GM19193 (cell line): ENCODE data around the gene STRBP.

Experiments
- POLR2A ChIP-seq: IDR thresholded peaks from 4 replicates; pipeline ENCODE4 v1.6.1; 2011; ENCODE audit not compliant: insufficient read depth, insufficient read length; ENCODE audit errors: extremely low read depth

The STRBP gene

DNA sequence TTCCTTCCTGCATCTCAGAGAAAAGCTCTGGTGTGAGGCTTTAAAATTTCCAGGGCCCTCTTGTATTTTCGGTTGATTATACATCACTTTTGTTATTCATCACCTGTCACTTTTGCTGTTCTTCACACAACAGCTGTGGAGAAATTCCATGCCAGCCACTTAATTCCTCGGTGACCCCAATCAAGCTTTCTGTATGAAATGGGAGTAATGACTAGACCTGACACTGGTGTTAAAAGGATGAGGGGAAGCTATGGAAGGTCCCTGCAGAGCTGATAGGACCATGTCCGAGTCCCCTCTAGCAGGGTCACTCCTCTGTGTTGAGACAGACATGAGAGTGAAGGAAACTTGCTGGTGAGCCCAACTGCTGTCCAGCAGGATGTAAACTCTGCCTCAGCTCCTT, 175.2 kb downstream of the STRBP start:
- no peak for TF ChIP-seq POLR2A

- TF ChIP-seq POLR2A = no peak
Measured at GRCh38 chr9:123091459-123091858, 176.9 kb downstream of the STRBP start.

DNA sequence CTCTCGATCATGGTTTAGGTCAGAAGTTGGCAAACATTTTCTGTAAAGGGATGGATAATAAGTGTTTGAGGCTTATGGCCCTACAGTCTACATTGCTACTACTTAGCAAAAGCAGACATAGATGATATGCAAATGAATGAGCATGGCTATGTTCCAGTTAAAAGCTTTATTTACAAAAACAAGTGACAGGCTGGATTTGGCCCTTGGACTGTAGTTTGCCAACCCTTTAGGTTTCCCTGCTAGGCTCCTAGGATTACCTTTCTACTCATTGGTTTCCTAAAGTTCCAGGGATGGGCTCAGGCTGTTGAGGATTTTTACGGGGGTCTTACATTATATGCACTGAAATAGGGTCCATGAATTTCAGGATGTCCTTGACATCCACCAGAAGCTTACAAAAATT, 177.4 kb downstream of the STRBP start:
- no peak for TF ChIP-seq POLR2A

DNA sequence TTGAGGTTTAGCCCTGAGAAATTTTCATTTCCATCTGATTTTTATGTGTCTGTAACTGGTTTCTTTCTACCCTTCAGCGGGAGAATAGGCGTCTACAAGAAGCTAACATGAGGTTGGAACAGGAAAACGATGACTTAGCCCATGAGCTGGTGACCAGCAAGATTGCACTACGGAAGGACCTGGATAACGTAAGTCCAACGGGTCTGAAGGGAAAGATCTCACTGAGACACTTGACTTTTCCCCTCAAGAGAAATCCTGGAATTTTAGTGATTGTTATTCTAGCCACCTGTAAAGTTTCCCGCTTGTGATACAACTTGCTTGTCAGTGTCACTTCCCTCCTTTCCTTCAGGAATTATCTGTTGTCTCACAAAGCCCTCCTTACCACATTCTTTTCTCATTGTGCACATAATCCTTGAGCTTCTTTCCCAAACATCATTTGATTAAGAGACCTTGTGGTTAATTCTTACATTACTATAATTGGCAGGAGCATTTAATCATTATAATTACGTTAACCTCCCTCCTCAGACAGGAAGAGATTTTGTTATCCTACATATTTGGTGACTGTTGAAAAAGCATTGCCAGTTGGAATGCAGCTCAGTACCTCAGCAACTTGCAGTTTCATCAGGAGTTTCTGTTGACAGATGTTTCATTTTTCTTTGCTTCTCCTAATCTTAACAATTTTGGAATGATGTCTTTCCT, 178.0 kb downstream of the STRBP start:
- TF ChIP-seq POLR2A = no peak

- TF ChIP-seq POLR2A = no peak
Measured at GRCh38 chr9:123089790-123090189, 178.6 kb downstream of the STRBP start.

GRCh38 chr9:123089040-123089439, 179.3 kb downstream of the STRBP start:
- no peak for TF ChIP-seq POLR2A

DNA sequence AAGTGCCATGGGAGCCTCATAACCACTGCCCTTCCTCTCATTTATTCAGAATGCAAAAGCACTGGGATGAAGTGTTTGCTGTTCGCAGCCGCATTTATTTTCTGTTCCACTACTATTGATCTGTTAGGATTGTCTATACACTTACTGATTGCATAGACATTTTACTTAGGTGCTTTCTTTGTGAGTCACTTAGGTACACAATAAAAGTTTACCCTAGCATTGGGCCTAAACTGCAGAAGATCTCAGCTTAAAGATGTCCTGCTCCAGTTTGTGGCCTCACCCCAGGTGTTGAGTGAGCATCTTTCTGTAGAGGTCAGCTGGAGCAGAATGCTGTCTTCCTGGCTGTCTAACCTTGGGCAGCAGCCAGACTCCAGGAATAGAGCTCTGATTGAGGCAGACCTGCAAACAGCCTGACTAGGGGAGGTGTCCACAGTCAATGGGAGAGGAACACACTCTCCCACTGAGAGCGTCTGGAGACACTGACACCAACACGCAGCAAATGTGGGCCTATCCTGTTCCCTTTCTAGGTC, 181.0 kb downstream of the STRBP start:
- TF ChIP-seq POLR2A = no peak

DNA sequence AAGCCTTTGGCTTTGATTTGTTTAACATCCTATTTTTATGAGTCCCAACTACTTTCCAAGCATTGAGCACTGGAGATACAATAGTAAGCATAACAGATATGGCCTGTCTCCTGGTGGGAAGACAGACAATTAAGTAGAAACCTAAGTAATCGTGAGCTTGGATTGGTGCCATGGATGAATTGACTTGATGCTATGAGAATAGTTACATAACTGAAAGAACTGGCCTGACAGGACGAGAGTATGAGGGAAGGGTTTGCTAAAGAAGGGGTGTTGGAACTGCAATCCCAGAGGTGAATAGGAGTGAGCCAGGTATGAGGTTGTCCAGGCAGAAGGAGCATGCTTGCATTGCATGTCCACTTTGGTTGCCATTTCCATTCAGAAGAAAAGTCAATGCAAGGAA, 182.5 kb downstream of the STRBP start:
- TF ChIP-seq POLR2A = no peak

- no peak for TF ChIP-seq POLR2A
Measured at GRCh38 chr9:123084256-123084655, 184.1 kb downstream of the STRBP start.

- TF ChIP-seq POLR2A = no peak
Measured at GRCh38 chr9:123083680-123084079, 184.7 kb downstream of the STRBP start.

GRCh38 chr9:123081824-123082223, 186.6 kb downstream of the STRBP start:
- no peak for TF ChIP-seq POLR2A

DNA sequence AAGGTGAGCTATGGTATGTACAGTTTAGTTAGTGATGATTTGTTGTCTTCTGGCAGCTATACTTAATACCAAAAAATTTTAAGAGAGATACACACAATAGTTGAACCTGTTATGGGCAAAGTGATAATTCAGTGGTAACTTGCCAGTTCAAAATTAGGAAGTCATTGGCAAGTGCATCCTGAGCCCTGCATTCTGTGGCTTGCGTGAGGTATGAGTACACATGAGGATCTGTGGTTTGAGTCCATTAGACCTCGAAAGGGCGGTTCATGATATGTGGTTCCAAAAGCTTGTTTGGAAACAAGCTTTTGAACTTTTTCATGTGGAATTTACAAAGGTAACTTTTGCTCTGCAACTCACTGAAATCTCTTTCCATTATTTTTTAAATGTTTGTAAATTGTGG, 187.9 kb downstream of the STRBP start:
- no peak for TF ChIP-seq POLR2A

- TF ChIP-seq POLR2A = no peak
Measured at GRCh38 chr9:123074628-123075027, 193.8 kb downstream of the STRBP start.

DNA sequence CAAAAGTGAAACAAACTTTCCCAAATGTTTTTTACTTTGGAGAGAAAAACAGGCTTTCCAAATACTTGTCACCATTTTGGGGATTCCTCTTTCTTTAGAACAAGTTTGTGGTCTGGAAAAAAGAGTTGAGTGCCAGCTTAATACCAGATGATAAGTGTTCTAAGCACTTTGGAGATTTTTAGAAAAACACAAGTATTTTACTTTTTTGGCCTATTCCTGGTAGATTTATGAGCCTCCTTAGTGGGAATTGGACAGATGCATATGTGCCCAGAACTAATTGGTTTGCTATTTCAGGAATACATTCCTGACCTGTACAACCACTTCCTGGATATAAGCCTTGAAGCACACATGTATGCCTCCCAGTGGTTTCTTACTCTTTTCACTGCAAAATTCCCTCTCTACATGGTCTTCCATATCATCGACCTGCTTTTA, 194.4 kb downstream of the STRBP start:
- no peak for TF ChIP-seq POLR2A

DNA sequence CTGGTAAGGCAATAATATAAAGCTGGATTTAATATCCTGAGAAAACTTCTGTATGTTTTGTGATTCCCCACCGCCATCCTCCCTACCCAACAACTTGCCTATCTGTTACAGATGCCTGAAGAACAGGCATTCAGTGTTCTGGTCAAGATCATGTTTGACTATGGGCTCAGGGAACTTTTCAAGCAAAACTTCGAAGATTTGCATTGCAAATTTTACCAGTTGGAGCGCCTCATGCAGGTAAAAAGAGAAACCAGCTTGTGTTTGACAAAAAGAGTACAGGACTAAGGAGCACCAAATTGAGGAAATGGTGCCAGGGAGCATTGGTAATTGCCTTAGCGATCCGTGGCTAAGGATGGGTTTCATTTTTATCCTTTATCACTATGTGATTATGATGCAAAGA, 194.9 kb downstream of the STRBP start:
- TF ChIP-seq POLR2A = no peak

DNA sequence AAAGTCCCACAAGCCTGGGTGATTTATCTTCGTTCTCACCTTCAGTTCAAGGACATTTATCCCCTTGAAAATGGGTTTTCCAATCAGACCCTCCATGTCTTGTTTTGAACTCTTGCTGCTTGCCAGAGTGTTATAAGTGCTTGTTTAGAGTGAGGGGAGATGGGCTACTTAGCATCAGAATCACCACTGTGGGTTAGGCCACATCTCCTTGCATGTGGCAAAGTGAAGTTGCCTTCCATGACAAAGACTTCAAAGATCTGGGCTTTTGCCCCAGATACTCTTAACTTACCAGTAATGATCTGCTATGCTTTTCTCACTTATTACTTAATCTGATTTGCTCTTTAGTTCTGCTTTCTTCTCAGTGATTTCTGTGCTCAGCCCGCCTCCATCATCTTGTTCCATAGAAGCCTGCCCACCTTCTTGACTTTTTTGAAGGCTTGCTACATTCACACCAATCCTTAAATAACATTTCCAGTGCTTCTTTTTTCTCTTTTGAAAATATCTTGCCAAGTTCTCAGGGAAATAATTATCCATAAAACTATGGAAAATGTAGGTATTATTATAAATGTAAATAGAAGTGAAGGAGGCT, 195.9 kb downstream of the STRBP start:
- TF ChIP-seq POLR2A = no peak
